ENCODE measurements around the gene OR56B4.
A peak's percentile ranks its signal among the peaks of the same experiment; 100 is the strongest.
"Not testable (repeated sequence)": the region's sequence is repeated elsewhere in the genome, so short reads cannot be mapped to it uniquely, and the experiment has no call there.

OR56B4 gene

GRCh38 chr11:6107384-6107783, at the start of gene OR56B4:
TSS of gene OR56B4 (plus strand) at chr11:6107684. CDS start at chr11:6107779, 95 bp downstream.
- H3K4me3 ChIP-seq (ENCODE audit: low read length); DNase-seq (ENCODE audit: low read depth): not testable (repeated sequence)

GRCh38 chr11:6061475-6061874, 46.0 kb upstream of the OR56B4 start:
- no peak overlapping the region for H3K4me3 ChIP-seq (ENCODE audit: low read length)
- DNase-seq (ENCODE audit: low read depth): no peak
- TF ChIP-seq CTCF (IDR thresholded peaks at IDR 0.05; ENCODE audit: insufficient read depth, low read depth, low read length, missing control alignments): no peak

GRCh38 chr11:6062691-6063358, 44.7 kb upstream of the OR56B4 start:
- H3K4me3 ChIP-seq (ENCODE audit: low read length): no peak overlapping the region
- DNase-seq (ENCODE audit: low read depth): no peak
- TF ChIP-seq CTCF (IDR thresholded peaks at IDR 0.05; ENCODE audit: insufficient read depth, low read depth, low read length, missing control alignments): peak; percentile 1

GRCh38 chr11:6067502-6067901, 40.0 kb upstream of the OR56B4 start:
- no peak for TF ChIP-seq CTCF (IDR thresholded peaks at IDR 0.05; ENCODE audit: insufficient read depth, low read depth, low read length, missing control alignments)
- H3K4me3 ChIP-seq (ENCODE audit: low read length): no peak overlapping the region

GRCh38 chr11:6076443-6076842, 31.0 kb upstream of the OR56B4 start:
- not testable (repeated sequence) for DNase-seq (ENCODE audit: low read depth); H3K4me3 ChIP-seq (ENCODE audit: low read length)

More at GRCh38 chr11:6067502-6067901, 40.0 kb upstream of the OR56B4 start:
- DNase-seq (ENCODE audit: low read depth): no peak

- no peak for DNase-seq (ENCODE audit: low read depth)
- TF ChIP-seq CTCF (IDR thresholded peaks at IDR 0.05; ENCODE audit: insufficient read depth, low read depth, low read length, missing control alignments): no peak
- no peak overlapping the region for H3K4me3 ChIP-seq (ENCODE audit: low read length)
Observed at GRCh38 chr11:6077723-6078122, 29.8 kb upstream of the OR56B4 start.

GRCh38 chr11:6079463-6079862, 28.0 kb upstream of the OR56B4 start:
- TF ChIP-seq CTCF (IDR thresholded peaks at IDR 0.05; ENCODE audit: insufficient read depth, low read depth, low read length, missing control alignments): no peak
- DNase-seq (ENCODE audit: low read depth): no peak
- no peak overlapping the region for H3K4me3 ChIP-seq (ENCODE audit: low read length)

GRCh38 chr11:6083129-6083528, 24.4 kb upstream of the OR56B4 start:
- no peak overlapping the region for H3K4me3 ChIP-seq (ENCODE audit: low read length)
- no peak for DNase-seq (ENCODE audit: low read depth)
- no peak for TF ChIP-seq CTCF (IDR thresholded peaks at IDR 0.05; ENCODE audit: insufficient read depth, low read depth, low read length, missing control alignments)
